Esophagus squamous epithelium (tissue), 5 donors: ENCODE results near the gene STXBP4. TPM values are rescaled to one million over a fixed set of nuclear protein-coding genes. Genes with fewer than 3 reads are reported as not detected.

ENCODE experiments used
- DNase-seq: peaks from one replicate; lab custom pipeline; 2025; lab: John Stamatoyannopoulos, UW
- H3K27ac ChIP-seq, 4 donors: fragments of 200-600 bp; sonication (generic); one replicate each; pipeline ENCODE4 v1.5.1; 2016 to 2019; ENCODE audit warnings: mild to moderate bottlenecking in 1 of 4
- H3K27me3 ChIP-seq, 4 donors: fragments of 200-600 bp; sonication (generic); 1 replicate in 3 of 4; 2 replicates in 1 of 4; pipeline versions ENCODE4 v1.5.1 to v1.6.0; 2017 to 2021; ENCODE audit warnings: antibody characterized with exemption in 1 of 4
- H3K36me3 ChIP-seq, 3 donors: fragments of 200-600 bp; sonication (generic); one replicate each; pipeline ENCODE4 v1.5.1; 2016 to 2019
- H3K4me1 ChIP-seq, 3 donors: fragments of 200-600 bp; sonication (generic); one replicate each; pipeline ENCODE4 v1.5.1; 2017 to 2019
- H3K4me3 ChIP-seq, 4 donors: fragments of 200-600 bp; sonication (generic); 1 replicate in 3 of 4; 2 replicates in 1 of 4; pipeline ENCODE4 v1.5.1; 2016 to 2019; ENCODE audit warnings: mild to moderate bottlenecking in 2 of 4, moderate library complexity in 1 of 4
- H3K9me3 ChIP-seq, 3 donors: fragments of 200-600 bp; sonication (generic); one replicate each; pipeline ENCODE4 v1.5.1; 2016 to 2019
- CTCF ChIP-seq, 6 experiments: fragments of 450-650 bp in 4 of 6; fragments of 200-600 bp in 2 of 6; sonication (generic) in 2 of 6; IDR thresholded peaks; one replicate each; pipeline ENCODE4 v1.5.1; 2016 to 2019; ENCODE audit warnings: antibody characterized with exemption in 6 of 6, mild to moderate bottlenecking in 4 of 6, moderate library complexity in 4 of 6
- POLR2A ChIP-seq, 4 donors: fragments of 450-650 bp; IDR thresholded peaks; one replicate each; pipeline ENCODE4 v1.6.1; 2017; ENCODE audit warnings: antibody characterized with exemption in 4 of 4, mild to moderate bottlenecking in 4 of 4, moderate library complexity in 3 of 4
- WGBS, 2 donors: methylation state at CpG; one replicate each; pipeline ENCODE4 v1.1.5; 2018; 5-methylcytosine and 5-hydroxymethylcytosine counted together
- intact Hi-C: fragments of 100-400 bp; cut with DNase I; formaldehyde crosslinking; loops from one replicate; pipeline ENCODE4 v1.15.0; 2022
- total RNA-seq, 4 donors: library from RNA; depleted of rRNA; stranded (reverse); fragments of >200 nt; gene quantifications; one replicate each; pipeline ENCODE4 v1.1.0, GENCODE V29; 2016
- donor health status: DM: yes; HTN: yes; CAD: no.

Gene STXBP4
- total RNA-seq, 4 donors from 2014 or later = 0.61 to 23.5 (median 13.3) TPM

GRCh38 chr17:54967621-54968261, 824 bp upstream of the STXBP4 start:
- WGBS, 2 donors = 0 to 2% methylated on average over 11 to 12 of the region's 21 CpGs
- TF ChIP-seq POLR2A (IDR thresholded peaks at IDR 0.05) (no peak), CTCF (IDR thresholded peaks at IDR 0.05) (peak in 1 of 6 experiments; percentile 33)
- peaks cover 7 to 36% (median 13%) of the 10 kb centered on the region in 3 donors for H3K4me1 ChIP-seq
- peak overlapping the region; percentile 67 to 96 (median 88) for H3K4me3 ChIP-seq
- peaks cover 0 to 20% (median 4%) of the 10 kb centered on the region in 3 donors for H3K36me3 ChIP-seq
- peak overlapping the region; percentile 82 to 88 (median 86) for H3K27ac ChIP-seq
- intact Hi-C loops = no loop called here
- no peaks in the 10 kb centered on the region for H3K9me3 ChIP-seq
- no peaks in the 10 kb centered on the region for H3K27me3 ChIP-seq
- no peak for DNase-seq

GRCh38 chr17:54968988-54969332, 395 bp downstream of the STXBP4 start:
- intact Hi-C loops = no loop called here
- Histone ChIP-seq H3K9me3 (no peaks in the 10 kb centered on the region), H3K4me1 (peaks cover 7 to 36% (median 13%) of the 10 kb centered on the region in 3 donors), H3K27ac (peak overlapping the region; percentile 82 to 88 (median 86)), H3K27me3 (no peaks in the 10 kb centered on the region), H3K36me3 (peaks cover 0 to 8% (median 2%) of the 10 kb centered on the region in 3 donors), H3K4me3 (peak overlapping the region; percentile 67 to 96 (median 88))
- no peak for DNase-seq
- no peak for TF ChIP-seq POLR2A (IDR thresholded peaks at IDR 0.05)
- no peak for TF ChIP-seq CTCF (IDR thresholded peaks at IDR 0.05)
- WGBS, 2 donors = 0 to 1% methylated on average over 9 to 13 of the region's 13 CpGs

DNA sequence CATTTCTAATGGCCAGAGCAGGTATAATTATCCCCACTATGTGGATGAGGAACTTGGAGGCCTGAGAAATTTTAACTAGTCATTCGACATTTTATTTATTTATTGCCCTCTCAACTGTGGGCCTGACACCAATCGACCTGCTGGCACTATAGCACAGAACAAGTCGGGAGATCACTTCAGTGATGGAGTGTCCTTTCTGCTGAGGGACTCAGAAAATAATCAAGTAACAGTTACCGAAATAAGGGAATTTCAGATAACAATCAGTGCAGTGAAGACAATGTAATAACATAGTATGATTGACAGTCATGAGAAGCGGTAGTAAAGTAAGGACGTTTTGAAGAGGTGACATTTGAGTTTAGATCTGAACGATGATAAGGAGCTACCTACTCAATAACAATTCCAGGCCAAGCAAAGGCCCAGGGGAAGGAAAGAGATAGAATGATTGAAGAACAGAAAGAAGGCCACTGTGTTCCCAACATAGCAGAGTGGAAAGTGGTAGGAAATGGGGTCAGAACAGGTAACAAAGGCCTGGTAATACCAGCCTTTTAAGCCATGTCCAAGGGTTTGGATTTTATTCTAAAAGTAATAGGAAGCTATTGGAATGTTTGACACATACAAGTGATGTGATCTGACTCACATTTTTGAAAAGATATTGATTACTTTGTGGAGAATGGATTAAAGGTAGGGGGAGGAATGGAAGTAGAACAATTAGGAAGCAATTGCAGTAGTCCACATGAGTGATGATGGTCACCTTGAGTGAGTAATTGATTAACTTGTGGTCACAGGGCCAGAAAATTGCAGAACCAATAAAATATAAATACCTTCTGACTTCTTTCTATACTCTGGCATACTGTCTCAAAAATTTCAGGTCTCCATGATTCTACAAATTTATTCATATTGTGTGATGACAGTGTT, 1.4 kb downstream of the STXBP4 start:
- peak overlapping the region in 3 of 4 donors; percentile 84 to 96 (median 93) for H3K4me3 ChIP-seq
- H3K9me3 ChIP-seq = no peaks in the 10 kb centered on the region
- no peaks in the 10 kb centered on the region for H3K36me3 ChIP-seq
- no peak for DNase-seq
- peaks cover 7 to 36% (median 13%) of the 10 kb centered on the region in 3 donors for H3K4me1 ChIP-seq
- 46 to 60% methylated on average over 7 of the region's 7 CpGs for WGBS, 2 donors
- TF ChIP-seq POLR2A (IDR thresholded peaks at IDR 0.05) (no peak), CTCF (IDR thresholded peaks at IDR 0.05) (no peak)
- no peaks in the 10 kb centered on the region for H3K27me3 ChIP-seq
- intact Hi-C loops = no loop called here
- H3K27ac ChIP-seq = peak overlapping the region; percentile 82 to 88 (median 86)

DNA sequence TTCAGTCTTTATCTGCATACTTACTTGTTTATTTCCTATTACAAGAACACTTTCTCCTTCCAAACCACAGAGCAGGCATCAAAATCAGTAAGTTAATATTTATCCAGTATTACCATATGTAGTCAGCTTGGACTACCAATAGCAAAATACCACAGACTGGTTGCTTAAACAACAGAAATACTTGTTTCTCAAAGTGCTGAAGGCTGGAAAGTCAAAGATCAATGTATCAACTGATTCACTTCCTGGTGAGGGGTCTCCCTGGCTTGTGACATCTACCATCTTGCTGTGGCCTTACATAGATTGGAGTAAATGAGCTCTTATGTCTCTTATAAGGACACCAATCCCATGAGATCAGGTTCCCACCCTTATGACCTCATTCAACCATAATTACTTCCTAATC, 2.6 kb downstream of the STXBP4 start:
- no peak overlapping the region for H3K27ac ChIP-seq
- H3K4me3 ChIP-seq = no peak overlapping the region
- H3K9me3 ChIP-seq = no peaks in the 10 kb centered on the region
- H3K4me1 ChIP-seq = peaks cover 7 to 31% (median 13%) of the 10 kb centered on the region in 3 donors
- no peaks in the 10 kb centered on the region for H3K36me3 ChIP-seq
- DNase-seq = no peak
- TF ChIP-seq POLR2A (IDR thresholded peaks at IDR 0.05) = no peak
- TF ChIP-seq CTCF (IDR thresholded peaks at IDR 0.05) = no peak
- H3K27me3 ChIP-seq = no peaks in the 10 kb centered on the region
- intact Hi-C loops = no loop called here

DNA sequence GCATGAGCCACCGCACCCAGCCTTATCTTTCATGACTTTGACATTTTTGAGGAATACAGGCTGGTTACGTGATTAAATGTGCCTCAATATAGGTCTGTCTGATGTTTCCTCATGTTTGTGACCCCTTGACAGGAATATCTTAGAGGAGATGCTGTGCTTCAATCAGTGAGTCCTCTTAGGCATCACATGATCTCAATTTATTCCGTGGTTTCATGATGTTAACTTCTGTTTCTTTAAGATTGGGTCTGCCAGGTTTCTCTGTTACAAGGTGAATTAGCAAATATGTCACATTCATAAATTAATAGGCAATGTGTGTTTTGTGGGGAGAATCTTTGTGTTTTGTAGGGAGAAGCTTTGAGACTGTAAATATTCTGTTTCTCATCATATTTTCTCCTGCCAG, 3.3 kb downstream of the STXBP4 start:
- peaks cover 7 to 23% (median 13%) of the 10 kb centered on the region in 3 donors for H3K4me1 ChIP-seq
- H3K36me3 ChIP-seq = no peaks in the 10 kb centered on the region
- DNase-seq = no peak
- 93 to 100% methylated on average over 3 of the region's 3 CpGs for WGBS, 2 donors
- no peak overlapping the region for H3K4me3 ChIP-seq
- no peak overlapping the region for H3K27ac ChIP-seq
- TF ChIP-seq CTCF (IDR thresholded peaks at IDR 0.05) (no peak), POLR2A (IDR thresholded peaks at IDR 0.05) (no peak)
- intact Hi-C loops = no loop called here
- H3K9me3 ChIP-seq = no peaks in the 10 kb centered on the region
- H3K27me3 ChIP-seq = no peaks in the 10 kb centered on the region
